ENCODE data around the gene GATAD2A. TPM values are rescaled to one million over a fixed set of nuclear protein-coding genes. Genes with fewer than 3 reads are reported as not detected.
"Not testable (repeated sequence)": the region's sequence is repeated elsewhere in the genome, so short reads cannot be mapped to it uniquely, and the experiment has no call there.

Gene GATAD2A
- total RNA-seq, 1 donor from 2014 or later = 84.0 TPM

DNA sequence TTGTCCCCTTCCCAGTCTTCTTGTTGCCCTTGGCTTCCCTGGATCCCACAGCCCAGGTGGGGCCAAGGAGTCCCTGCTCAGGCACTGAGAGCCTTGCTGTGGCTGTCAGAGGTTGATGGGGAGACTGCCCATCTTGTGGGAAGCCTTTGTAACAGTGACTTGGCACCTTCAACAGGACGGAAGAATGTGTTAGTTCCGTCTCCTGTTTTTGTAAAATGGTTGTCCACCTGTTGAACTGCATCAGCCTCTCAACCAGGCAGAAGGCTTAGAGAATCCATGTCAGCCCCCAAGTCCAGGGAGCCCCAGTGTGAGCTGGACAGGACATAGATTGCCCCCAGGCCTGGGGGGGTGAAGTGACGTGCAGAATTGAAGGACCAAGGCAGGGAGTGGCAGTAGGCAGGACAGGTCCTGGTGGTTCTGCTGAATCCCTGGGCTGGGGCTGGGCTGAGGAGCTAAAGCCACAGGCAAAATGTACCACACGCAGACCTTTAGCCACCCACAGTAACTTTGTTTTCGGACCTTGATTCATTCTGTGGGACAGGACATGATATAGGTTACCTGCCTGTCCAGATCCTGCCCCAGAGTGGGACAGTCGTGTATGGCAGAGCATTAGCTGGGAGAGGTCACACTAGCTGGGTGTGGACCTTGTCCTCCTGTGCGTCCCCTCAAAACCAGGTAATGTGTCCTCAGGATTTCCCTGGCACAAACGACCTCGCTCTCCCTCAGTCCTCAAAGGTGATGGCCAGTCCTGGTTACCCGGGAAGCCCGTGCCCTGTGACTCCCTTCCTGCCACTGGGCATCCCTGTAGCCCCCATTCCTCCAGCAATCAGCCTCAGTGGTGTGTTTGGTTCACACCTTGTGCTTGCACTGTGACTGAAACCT, 47.0 kb downstream of the GATAD2A start:
- ATAC-seq (peak in 1 of 2 donors; percentile 18), DNase-seq (peak; percentile 26)
- Histone ChIP-seq H3K27me3 (ENCODE audit: low read depth) (no peaks in the 10 kb centered on the region), H3K4me3 (no peak overlapping the region), H3K9me3 (no peaks in the 10 kb centered on the region), H3K27ac (peak overlapping the region; percentile 55), H3K4me1 (peaks cover 51% of the 10 kb centered on the region), H3K36me3 (peaks cover 6% of the 10 kb centered on the region)
- TF ChIP-seq CTCF (IDR thresholded peaks at IDR 0.05) = no peak
- intact Hi-C loops (cut with DNase I) = no loop called here

GRCh38 chr19:19453125-19453454, 47.6 kb downstream of the GATAD2A start:
- ATAC-seq = no peak
- no peaks in the 10 kb centered on the region for H3K27me3 ChIP-seq (ENCODE audit: low read depth)
- no peak for DNase-seq
- no peak for TF ChIP-seq CTCF (IDR thresholded peaks at IDR 0.05)
- H3K27ac ChIP-seq = peak overlapping the region; percentile 55
- peaks cover 51% of the 10 kb centered on the region for H3K4me1 ChIP-seq
- no peaks in the 10 kb centered on the region for H3K9me3 ChIP-seq
- H3K4me3 ChIP-seq = no peak overlapping the region
- H3K36me3 ChIP-seq = peaks cover 6% of the 10 kb centered on the region
- intact Hi-C loops (cut with DNase I) = no loop called here

DNA sequence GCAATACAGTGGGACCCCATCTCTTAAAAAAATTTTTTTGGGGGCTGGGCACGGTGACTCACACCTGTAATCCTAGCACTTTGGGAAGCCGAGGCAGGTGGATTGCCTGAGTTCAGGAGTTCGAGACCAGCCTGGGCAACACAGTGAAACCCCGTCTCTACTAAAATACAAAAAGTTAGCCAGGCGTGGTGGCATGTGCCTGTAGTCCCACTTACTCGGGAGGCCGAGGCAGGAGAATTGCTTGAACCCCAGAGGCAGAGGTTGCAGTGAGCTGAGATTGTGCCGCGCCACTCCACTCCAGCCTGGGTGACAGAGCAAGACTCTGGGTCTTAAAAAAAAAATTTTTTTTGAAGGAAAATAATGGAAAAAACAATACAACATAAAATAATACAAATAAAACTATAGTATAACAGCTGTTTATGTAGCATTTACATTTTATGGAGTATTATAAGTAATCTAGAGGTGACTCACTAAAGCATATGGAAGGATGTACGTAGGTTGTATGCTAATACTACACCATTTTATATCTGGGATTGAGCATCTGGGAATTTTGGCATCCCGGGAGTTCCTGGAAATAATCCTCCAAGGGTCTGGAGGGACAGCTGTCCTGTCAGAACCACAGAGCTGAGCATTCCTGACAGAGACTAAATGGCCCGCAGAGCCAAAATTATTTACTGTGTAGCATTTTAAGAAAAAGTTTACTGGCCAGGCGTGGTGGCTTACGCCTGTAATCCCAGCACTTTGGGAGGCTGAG, 49.9 kb downstream of the GATAD2A start:
- H3K9me3 ChIP-seq; ATAC-seq; H3K36me3 ChIP-seq; H3K27me3 ChIP-seq (ENCODE audit: low read depth); H3K4me3 ChIP-seq; intact Hi-C loops (cut with DNase I); DNase-seq; H3K27ac ChIP-seq: not testable (repeated sequence)
- H3K4me1 ChIP-seq = peaks cover 60% of the 10 kb centered on the region

- peaks cover 6% of the 10 kb centered on the region for H3K36me3 ChIP-seq
- peaks cover 67% of the 10 kb centered on the region for H3K4me1 ChIP-seq
- TF ChIP-seq CTCF (IDR thresholded peaks at IDR 0.05) = no peak
- H3K4me3 ChIP-seq = no peak overlapping the region
- H3K9me3 ChIP-seq = no peaks in the 10 kb centered on the region
- peak overlapping the region; percentile 22 for H3K27ac ChIP-seq
- intact Hi-C loops (cut with DNase I) = no loop called here
- DNase-seq = peak; percentile 20
- no peaks in the 10 kb centered on the region for H3K27me3 ChIP-seq (ENCODE audit: low read depth)
- ATAC-seq = no peak
These were observed 52.2 kb downstream of the GATAD2A start for GRCh38 chr19:19457671-19458070.

DNA sequence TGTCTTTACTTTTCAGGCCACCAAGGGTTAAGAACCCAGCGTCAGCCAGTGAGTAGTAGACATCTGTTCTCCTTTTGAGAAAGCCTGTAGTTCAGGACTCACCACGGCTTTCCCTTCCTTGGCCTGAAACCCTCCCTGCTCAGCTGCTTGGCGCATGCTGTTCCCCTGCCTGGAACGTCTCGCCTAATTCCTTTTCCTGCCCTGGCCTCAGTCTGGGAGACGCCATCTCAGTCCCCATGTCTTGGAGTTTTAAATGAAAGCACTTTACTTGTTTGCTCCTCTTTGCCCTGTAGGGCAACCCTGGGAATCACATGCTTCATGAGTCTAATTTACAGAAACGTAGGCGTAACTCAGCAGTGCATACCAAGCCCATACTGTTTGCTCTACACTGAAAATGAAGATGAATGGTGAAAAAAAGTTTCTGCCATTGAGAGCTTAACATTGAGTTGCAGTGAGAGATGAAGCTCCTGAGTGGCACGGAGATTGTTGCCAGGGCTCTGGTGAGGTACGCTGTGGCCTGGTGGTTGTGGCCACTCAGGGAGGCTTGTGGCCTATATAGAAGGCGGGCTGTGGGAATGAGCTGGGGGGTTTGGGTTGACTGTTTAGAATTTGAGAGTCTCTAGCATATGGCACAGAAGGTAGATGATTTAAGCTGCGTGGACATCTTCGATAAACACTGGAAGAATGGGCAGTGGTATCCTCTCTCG, 52.8 kb downstream of the GATAD2A start:
- Histone ChIP-seq H3K27me3 (ENCODE audit: low read depth) (no peaks in the 10 kb centered on the region), H3K4me1 (peaks cover 67% of the 10 kb centered on the region), H3K9me3 (no peaks in the 10 kb centered on the region), H3K36me3 (peaks cover 6% of the 10 kb centered on the region), H3K4me3 (no peak overlapping the region), H3K27ac (peak overlapping the region; percentile 85)
- no peak for ATAC-seq
- peak; percentile 13 for DNase-seq
- no peak for TF ChIP-seq CTCF (IDR thresholded peaks at IDR 0.05)
- intact Hi-C loops (cut with DNase I) = no loop called here
